ENCODE measurements around the gene TNFAIP1. TPM values are rescaled to one million over a fixed set of nuclear protein-coding genes. Genes with fewer than 3 reads are reported as not detected.

The TNFAIP1 gene
- total RNA-seq, 1 experiment from 2014 or later = 49.4 TPM

GRCh38 chr17:28345419-28346198, 10.0 kb downstream of the TNFAIP1 start:
- no peak for DNase-seq (ENCODE audit: low read depth)

GRCh38 chr17:28346199-28346580, 10.6 kb downstream of the TNFAIP1 start:
- DNase-seq (ENCODE audit: low read depth) = no peak

- no peak for DNase-seq (ENCODE audit: low read depth)
Observed at GRCh38 chr17:28346746-28347246, 11.2 kb downstream of the TNFAIP1 start.

GRCh38 chr17:28347261-28347891, 11.8 kb downstream of the TNFAIP1 start:
- DNase-seq (ENCODE audit: low read depth) = peak; percentile 93

- no peak for DNase-seq (ENCODE audit: low read depth)
Observed at GRCh38 chr17:28348979-28349378, 13.4 kb downstream of the TNFAIP1 start.

- DNase-seq (ENCODE audit: low read depth) = no peak
Observed at GRCh38 chr17:28350271-28350670, 14.7 kb downstream of the TNFAIP1 start.

- DNase-seq (ENCODE audit: low read depth) = peak; percentile 98
Observed at GRCh38 chr17:28357061-28357900, 21.7 kb downstream of the TNFAIP1 start, which contains the start of gene POLDIP2. Gene POLDIP2 (minus strand): TSS chr17:28357527. CDS start chr17:28357448, 79 bp downstream.

GRCh38 chr17:28357901-28358197, 22.3 kb downstream of the TNFAIP1 start:
- DNase-seq (ENCODE audit: low read depth) = no peak

GRCh38 chr17:28363186-28363585, 27.6 kb downstream of the TNFAIP1 start:
- DNase-seq (ENCODE audit: low read depth) = no peak

GRCh38 chr17:28363776-28364650, 28.5 kb downstream of the TNFAIP1 start:
- no peak for DNase-seq (ENCODE audit: low read depth)

GRCh38 chr17:28364665-28365363, 29.3 kb downstream of the TNFAIP1 start, which contains the start of gene SEBOX:
Gene SEBOX (minus strand): TSS chr17:28365199. CDS start chr17:28365151, 48 bp downstream.
- DNase-seq (ENCODE audit: low read depth) = no peak

GRCh38 chr17:28365487-28365886, 29.9 kb downstream of the TNFAIP1 start:
- DNase-seq (ENCODE audit: low read depth) = no peak

- DNase-seq (ENCODE audit: low read depth) = no peak
Observed at GRCh38 chr17:28366605-28367004, 31.0 kb downstream of the TNFAIP1 start.

GRCh38 chr17:28367641-28368305, 32.2 kb downstream of the TNFAIP1 start:
- DNase-seq (ENCODE audit: low read depth) = no peak

GRCh38 chr17:28368306-28368831, 32.8 kb downstream of the TNFAIP1 start:
- no peak for DNase-seq (ENCODE audit: low read depth)

GRCh38 chr17:28368915-28369683, 33.5 kb downstream of the TNFAIP1 start:
- no peak for DNase-seq (ENCODE audit: low read depth)

- DNase-seq (ENCODE audit: low read depth) = no peak
Observed at GRCh38 chr17:28369684-28370034, 34.1 kb downstream of the TNFAIP1 start.

- peak; percentile 47 for DNase-seq (ENCODE audit: low read depth)
Observed at GRCh38 chr17:28370035-28370743, 34.6 kb downstream of the TNFAIP1 start, which contains the start of gene VTN. Gene VTN (minus strand): TSS chr17:28370307. CDS start chr17:28370203, 104 bp downstream.

Measured in Daoy (cell line).